Measurements from ENCODE around the gene LOXL3.
"Not testable (repeated sequence)": the region's sequence is repeated elsewhere in the genome, so short reads cannot be mapped to it uniquely, and the experiment has no call there.

LOXL3 gene

DNA sequence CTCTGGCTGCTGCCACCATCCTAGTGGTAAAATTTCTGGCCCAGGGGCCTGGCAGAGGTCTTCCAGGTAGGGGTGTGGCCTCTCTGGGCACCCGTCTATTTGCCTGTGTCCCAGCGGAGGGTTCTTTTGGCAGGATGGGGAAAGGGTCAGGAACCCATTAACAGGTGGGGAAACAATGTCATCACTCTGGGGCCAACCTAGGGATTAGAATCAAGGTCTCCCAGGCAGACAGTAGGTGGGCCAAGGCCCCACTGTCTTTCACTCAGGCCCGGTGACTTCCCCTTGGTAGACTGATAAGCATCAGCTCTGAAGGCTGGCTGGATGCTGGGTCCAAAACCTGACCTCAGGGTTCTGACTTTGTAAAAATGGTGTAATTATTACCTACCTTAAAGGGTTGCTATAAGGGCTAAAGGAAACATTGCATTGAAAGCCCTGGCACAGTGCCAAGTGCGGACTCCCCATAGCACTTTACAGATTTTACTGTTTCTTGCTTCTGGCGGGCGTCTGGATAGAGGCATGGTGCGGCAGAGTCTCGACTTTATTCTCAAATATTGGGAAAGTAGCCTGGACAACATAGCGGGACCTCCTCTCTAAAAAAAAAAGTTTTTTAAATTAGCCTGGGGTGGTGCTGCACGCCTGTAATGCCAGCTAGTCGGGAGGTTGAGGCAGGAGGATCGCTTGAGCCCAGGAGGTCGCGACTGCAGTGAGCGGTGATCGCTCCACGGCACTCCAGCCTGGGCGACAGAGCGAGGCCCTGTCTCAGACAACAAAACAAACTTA lies 56.6 kb downstream of the LOXL3 start:
- peak overlapping the region; percentile 55 for H3K27ac Mint-ChIP-seq
- H3K4me3 Mint-ChIP-seq = peak overlapping the region; percentile 93
- H3K27me3 Mint-ChIP-seq (ENCODE audit: low read depth) = peaks cover 41% of the 10 kb centered on the region
- H3K9me3 Mint-ChIP-seq = no peaks in the 10 kb centered on the region
- H3K36me3 Mint-ChIP-seq (ENCODE audit: low read depth) = peaks cover 23% of the 10 kb centered on the region
- no peak for DNase-seq (ENCODE audit: low spot score)
- peaks cover 14% of the 10 kb centered on the region for H3K4me1 Mint-ChIP-seq (ENCODE audit: low read depth)

DNA sequence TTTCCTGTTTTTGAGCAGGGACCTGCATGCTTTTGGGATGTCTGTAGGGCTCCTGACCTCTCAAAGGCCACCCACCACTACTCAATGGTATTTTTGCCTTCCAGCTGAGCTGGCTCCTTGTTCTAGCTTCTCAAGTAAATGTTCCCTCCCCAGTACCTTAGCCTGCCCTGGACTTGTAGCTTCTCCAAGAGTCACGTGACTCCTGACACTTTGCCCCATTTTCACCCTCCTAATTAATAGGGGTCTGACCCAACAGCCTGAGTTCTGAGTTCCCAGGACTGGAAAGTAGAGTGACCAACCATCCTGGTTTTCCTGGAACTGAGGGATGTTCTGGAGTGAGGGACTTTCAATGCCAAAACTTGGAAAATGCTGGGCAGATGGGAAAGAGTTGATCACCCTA lies 58.3 kb downstream of the LOXL3 start:
- no peak for DNase-seq (ENCODE audit: low spot score)
- peaks cover 26% of the 10 kb centered on the region for H3K27me3 Mint-ChIP-seq (ENCODE audit: low read depth)
- no peak overlapping the region for H3K4me3 Mint-ChIP-seq
- peaks cover 30% of the 10 kb centered on the region for H3K36me3 Mint-ChIP-seq (ENCODE audit: low read depth)
- peaks cover 10% of the 10 kb centered on the region for H3K4me1 Mint-ChIP-seq (ENCODE audit: low read depth)
- H3K27ac Mint-ChIP-seq = no peak overlapping the region
- H3K9me3 Mint-ChIP-seq = no peaks in the 10 kb centered on the region

DNA sequence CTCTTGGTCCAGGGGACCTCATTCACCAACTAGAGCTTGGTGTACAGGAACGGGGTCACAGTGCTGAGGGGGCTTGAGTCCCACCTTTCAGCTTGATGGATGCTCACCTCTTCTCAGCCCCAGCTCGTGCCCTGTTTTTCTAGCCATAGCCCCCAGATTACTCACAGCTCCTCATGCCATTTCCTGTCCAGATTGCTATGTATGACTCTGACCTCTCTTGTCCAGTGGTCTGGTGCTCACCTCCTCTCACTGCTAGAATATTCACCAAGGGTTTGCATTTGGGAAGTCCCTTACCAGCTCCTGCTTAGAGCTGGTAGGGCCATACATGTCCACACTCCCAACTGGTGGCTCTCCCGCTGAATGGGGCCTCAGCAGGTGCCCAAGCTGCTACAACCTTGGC lies 60.2 kb downstream of the LOXL3 start:
- Mint-ChIP-seq H3K27me3 (ENCODE audit: low read depth) (peaks cover 12% of the 10 kb centered on the region), H3K27ac (no peak overlapping the region), H3K4me1 (ENCODE audit: low read depth) (peaks cover 7% of the 10 kb centered on the region), H3K36me3 (ENCODE audit: low read depth) (peaks cover 32% of the 10 kb centered on the region), H3K4me3 (no peak overlapping the region), H3K9me3 (no peaks in the 10 kb centered on the region)
- DNase-seq (ENCODE audit: low spot score) = no peak

DNA sequence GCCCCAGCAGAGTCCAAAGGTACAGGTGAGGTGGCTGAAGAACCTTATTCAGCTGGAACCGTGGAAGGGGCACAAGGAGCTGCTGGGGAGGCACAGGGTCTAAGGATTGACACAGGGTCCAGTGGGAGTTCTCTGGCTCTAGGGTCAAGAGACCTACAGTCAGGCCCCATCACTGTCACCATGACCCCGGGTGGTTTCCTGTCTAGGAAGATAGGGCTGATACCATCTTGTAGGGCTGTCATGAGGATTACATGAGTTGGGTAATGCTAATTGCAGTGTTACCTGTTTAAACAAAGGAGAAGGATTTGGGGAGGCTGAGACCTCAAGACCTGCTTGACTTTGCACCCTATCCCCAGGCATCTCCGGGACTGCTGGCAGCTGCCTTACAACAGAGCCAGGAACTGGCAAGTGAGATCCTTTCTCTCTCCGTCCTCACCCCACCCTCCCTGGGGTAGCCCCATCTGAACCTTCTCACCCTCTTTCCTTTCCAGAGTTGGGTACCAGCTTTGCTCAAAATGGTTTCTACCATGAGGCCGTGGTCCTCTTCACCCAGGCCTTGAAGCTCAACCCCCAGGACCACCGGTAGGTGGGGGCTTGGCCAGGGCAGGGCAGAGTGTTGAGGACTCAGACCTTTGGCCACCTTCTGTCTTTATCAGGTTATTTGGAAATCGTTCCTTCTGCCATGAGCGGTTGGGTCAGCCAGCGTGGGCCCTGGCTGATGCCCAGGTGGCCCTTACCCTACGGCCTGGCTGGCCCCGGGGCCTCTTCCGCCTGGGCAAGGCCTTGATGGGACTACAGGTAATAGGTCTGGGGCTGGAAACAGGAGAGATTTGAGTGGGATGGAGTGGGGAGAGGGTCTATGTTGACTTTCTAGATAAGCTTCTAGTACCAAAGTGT lies 61.8 kb downstream of the LOXL3 start:
- Mint-ChIP-seq H3K9me3 (no peaks in the 10 kb centered on the region), H3K36me3 (ENCODE audit: low read depth) (peaks cover 33% of the 10 kb centered on the region)

DNA sequence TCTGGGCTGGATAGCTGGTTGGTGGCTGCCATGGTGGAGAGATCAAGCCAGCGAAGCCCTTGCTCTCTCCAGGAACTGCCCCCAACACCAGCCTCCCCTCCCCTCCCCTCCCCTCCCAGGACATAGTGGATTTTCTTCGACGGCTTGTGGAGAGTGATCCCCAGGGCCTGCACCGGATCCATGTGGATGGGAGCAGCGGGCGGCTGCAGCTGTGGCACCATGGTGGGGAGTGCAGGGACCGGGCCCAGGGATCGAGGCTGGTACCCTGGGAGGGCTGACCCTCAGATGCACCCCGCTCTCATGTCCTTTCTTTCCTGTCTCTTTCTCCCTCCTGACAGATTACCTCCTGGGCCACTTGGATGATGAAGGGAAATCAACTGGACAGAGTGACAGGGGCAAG lies 63.8 kb downstream of the LOXL3 start:
- Mint-ChIP-seq H3K36me3 (ENCODE audit: low read depth) (peaks cover 44% of the 10 kb centered on the region), H3K4me1 (ENCODE audit: low read depth) (peaks cover 6% of the 10 kb centered on the region), H3K27ac (no peak overlapping the region), H3K9me3 (no peaks in the 10 kb centered on the region), H3K27me3 (ENCODE audit: low read depth) (no peaks in the 10 kb centered on the region), H3K4me3 (no peak overlapping the region)
- no peak for DNase-seq (ENCODE audit: low spot score)

More for the DNA sequence above, 61.8 kb downstream of the LOXL3 start:
- H3K27me3 Mint-ChIP-seq (ENCODE audit: low read depth) = no peaks in the 10 kb centered on the region
- no peak overlapping the region for H3K27ac Mint-ChIP-seq
- DNase-seq (ENCODE audit: low spot score) = no peak
- peaks cover 4% of the 10 kb centered on the region for H3K4me1 Mint-ChIP-seq (ENCODE audit: low read depth)
- H3K4me3 Mint-ChIP-seq = no peak overlapping the region

DNA sequence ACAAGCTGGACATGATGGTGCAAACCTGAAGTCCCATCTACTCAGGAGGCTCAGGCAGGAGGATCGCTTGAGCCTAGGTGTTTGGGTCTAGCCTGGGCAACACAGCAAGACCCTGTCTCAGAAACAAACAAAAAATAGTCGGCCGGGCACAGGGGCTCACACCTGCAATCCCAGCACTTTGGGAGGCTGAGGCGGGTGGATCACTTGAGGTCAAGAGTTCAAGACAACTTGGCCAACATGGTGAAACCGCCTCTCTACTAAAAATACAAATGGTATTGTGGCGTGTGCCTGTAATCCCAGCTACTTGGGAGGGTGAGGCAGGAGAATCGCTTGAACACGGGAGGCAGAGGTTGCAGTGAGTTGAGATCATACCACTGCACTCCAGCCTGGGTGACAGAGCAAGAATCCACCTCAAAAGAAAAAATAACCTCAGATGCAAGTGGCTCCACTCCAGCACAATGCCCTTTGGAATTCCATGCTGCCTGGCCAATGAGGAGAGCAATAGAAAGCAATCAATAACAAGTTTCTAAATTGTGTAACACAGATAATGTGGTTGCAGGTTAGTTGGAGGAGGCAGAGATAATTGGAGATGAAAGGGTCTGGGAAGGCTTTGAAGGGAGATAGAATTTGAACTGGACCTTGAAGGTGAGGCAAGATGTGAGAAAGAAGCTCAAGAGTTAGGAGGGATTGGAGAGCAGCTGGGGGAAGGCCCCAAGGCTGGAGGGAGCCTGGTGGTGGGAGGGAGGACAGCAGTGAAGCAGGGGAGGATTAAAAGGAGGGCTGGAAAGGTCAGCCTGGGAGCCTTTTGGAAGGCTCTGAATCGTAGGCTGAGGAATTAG lies 64.9 kb downstream of the LOXL3 start:
- peaks cover 42% of the 10 kb centered on the region for H3K36me3 Mint-ChIP-seq (ENCODE audit: low read depth)
- peaks cover 9% of the 10 kb centered on the region for H3K4me1 Mint-ChIP-seq (ENCODE audit: low read depth)
- H3K4me3 Mint-ChIP-seq = no peak overlapping the region
- no peaks in the 10 kb centered on the region for H3K9me3 Mint-ChIP-seq
- no peaks in the 10 kb centered on the region for H3K27me3 Mint-ChIP-seq (ENCODE audit: low read depth)
- H3K27ac Mint-ChIP-seq = no peak overlapping the region
- no peak for DNase-seq (ENCODE audit: low spot score)

DNA sequence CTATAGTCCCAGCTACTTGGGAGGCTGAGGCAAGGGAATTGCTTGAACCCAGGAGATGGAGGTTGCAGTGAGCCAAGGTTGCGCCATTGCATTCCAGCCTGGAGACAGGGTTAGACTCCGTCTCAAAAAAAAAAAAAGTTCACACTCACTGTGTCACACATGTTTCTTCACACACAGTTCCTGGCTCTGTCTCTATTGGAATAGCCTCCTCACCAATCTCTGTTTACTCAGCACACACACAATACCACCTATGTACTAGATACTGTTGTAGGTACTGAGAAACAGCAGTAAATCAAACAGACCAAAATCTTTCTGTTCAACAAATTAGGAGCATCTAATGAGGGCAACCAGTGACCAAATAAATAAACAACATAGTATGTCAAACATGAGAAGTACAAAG lies 67.6 kb downstream of the LOXL3 start:
- peaks cover 19% of the 10 kb centered on the region for H3K4me1 Mint-ChIP-seq (ENCODE audit: low read depth)
- H3K4me3 Mint-ChIP-seq = no peak overlapping the region
- peaks cover 35% of the 10 kb centered on the region for H3K36me3 Mint-ChIP-seq (ENCODE audit: low read depth)
- H3K9me3 Mint-ChIP-seq = no peaks in the 10 kb centered on the region
- no peak for DNase-seq (ENCODE audit: low spot score)
- H3K27ac Mint-ChIP-seq = no peak overlapping the region
- no peaks in the 10 kb centered on the region for H3K27me3 Mint-ChIP-seq (ENCODE audit: low read depth)

DNA sequence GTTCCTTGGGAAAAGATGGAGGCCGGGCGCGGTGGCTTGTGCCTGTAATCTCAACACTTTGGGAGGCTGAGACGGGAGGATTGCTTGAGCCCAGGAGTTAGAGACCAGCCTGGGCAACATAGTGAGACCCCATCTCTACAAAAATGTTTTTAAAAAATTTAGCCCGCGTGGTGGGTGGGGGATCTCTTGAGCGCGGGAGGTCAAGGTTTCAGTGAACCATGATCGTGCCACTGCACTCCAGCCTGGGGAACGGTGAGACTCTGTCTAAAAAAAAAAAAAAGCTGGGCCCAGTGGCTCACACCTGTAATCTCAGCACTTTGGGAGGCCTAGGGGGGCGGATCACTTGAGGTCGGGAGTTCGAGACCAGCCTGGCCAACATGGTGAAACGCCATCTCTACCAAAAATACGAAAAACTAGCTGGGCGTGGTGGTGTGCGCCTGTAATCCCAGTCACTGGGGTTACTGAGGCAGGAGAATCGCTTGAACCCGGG lies 70.0 kb downstream of the LOXL3 start:
- not testable (repeated sequence) for H3K27me3 Mint-ChIP-seq (ENCODE audit: low read depth); H3K9me3 Mint-ChIP-seq; DNase-seq (ENCODE audit: low spot score)
- H3K4me3 Mint-ChIP-seq = peak overlapping the region; percentile 99
- peaks cover 25% of the 10 kb centered on the region for H3K4me1 Mint-ChIP-seq (ENCODE audit: low read depth)
- peaks cover 39% of the 10 kb centered on the region for H3K36me3 Mint-ChIP-seq (ENCODE audit: low read depth)
- peak overlapping the region; percentile 99 for H3K27ac Mint-ChIP-seq

DNA sequence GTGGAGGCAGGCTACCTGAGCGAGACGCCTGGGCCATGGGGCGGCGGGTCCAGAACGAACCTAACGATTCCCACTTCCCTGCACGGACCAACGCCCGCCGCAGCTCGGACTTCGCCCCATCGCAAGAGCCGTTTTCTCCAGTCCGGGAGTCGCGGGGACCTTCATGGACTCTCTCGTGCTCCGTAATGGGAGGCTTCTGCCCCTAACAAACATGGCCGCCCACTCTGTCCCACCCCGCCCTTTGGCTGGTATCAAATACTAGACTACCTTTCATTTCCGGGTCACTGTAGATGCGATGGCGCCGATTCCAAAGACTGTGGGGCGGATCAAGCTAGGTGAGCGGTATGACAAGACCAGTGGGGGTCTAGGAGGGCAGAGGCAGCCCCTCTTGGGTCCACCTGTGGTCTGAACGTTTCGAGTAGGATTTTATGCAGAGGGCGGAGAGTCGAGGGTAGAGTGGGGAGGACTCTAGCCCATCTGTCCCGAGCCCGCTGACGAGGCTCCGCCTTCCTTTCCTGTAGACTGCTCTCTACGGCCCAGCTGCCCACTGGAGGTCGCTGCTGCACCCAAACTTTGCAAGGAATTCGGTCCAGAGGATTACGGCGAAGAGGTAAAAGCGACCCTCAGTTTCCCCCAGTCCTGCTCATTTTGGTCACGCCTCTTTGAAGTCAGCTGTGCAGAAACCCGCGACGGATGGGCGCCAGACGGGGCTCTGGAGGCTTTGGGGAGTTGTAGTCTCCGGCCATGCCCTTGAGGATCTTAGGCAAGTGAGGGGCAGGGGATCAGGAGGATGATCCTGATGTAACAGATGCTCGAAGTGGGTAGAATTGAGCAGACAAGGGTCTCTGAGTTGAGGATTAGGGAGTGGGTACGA lies 70.7 kb downstream of the LOXL3 start, which contains the start of the genes CCDC142 and TTC31:
Gene CCDC142 (minus strand): TSS at position 198 of the 874 bp plus-strand sequence. CDS start 161 bp downstream, at position 37.
Gene TTC31 (plus strand): TSS at position 281 of the 874 bp plus-strand sequence. CDS start 15 bp downstream, at position 296.
- Mint-ChIP-seq H3K27ac (peak within 1 kb of the TSS; percentile 99), H3K4me3 (peak within 1 kb of the TSS; percentile 99), H3K9me3 (no peaks in the 10 kb centered on the region), H3K27me3 (ENCODE audit: low read depth) (no peaks in the 10 kb centered on the region), H3K36me3 (ENCODE audit: low read depth) (peaks cover 39% of the 10 kb centered on the region), H3K4me1 (ENCODE audit: low read depth) (peaks cover 25% of the 10 kb centered on the region)
- peak; percentile 91 for DNase-seq (ENCODE audit: low spot score)
